COLO668 (cell line): Measurements from ENCODE around the gene SMLR1.
A peak's percentile ranks its signal among the peaks of the same experiment; 100 is the strongest.

ENCODE experiments used
- DNase-seq: peaks from one replicate; lab custom pipeline; 2025; ENCODE audit not compliant: unreplicated experiment; lab: John Stamatoyannopoulos, UW

Gene SMLR1

GRCh38 chr6:130824978-130825694 is 2.1 kb upstream of the SMLR1 start:
- no peak for DNase-seq

GRCh38 chr6:130825772-130826441 is 1.3 kb upstream of the SMLR1 start:
- no peak for DNase-seq

- no peak for DNase-seq
Observed at GRCh38 chr6:130826442-130827246, 562 bp upstream of the SMLR1 start.

GRCh38 chr6:130829333-130829910 is 2.2 kb downstream of the SMLR1 start:
- no peak for DNase-seq

GRCh38 chr6:130831607-130832006 is 4.4 kb downstream of the SMLR1 start:
- no peak for DNase-seq

GRCh38 chr6:130833569-130833968 is 6.4 kb downstream of the SMLR1 start:
- no peak for DNase-seq

GRCh38 chr6:130834482-130835251 is 7.5 kb downstream of the SMLR1 start:
- DNase-seq, result no peak

- DNase-seq, result no peak
Observed at GRCh38 chr6:130836055-130836640, 8.9 kb downstream of the SMLR1 start.

GRCh38 chr6:130837067-130837466 is 9.9 kb downstream of the SMLR1 start:
- no peak for DNase-seq

- DNase-seq, result no peak
Observed at GRCh38 chr6:130838250-130838860, 11.1 kb downstream of the SMLR1 start.

- DNase-seq, result no peak
Observed at GRCh38 chr6:130838951-130839350, 11.7 kb downstream of the SMLR1 start.

GRCh38 chr6:130839379-130839778 is 12.2 kb downstream of the SMLR1 start:
- DNase-seq, result no peak

GRCh38 chr6:130840050-130840449 is 12.8 kb downstream of the SMLR1 start:
- DNase-seq, result no peak

GRCh38 chr6:130841128-130841728 is 14.0 kb downstream of the SMLR1 start:
- DNase-seq, result no peak

GRCh38 chr6:130843575-130844320 is 16.5 kb downstream of the SMLR1 start:
- peak; percentile 0 for DNase-seq

- no peak for DNase-seq
Observed at GRCh38 chr6:130846501-130846900, 19.3 kb downstream of the SMLR1 start.

- DNase-seq, result no peak
Observed at GRCh38 chr6:130847001-130847910, 20.1 kb downstream of the SMLR1 start.

GRCh38 chr6:130848945-130849344 is 21.7 kb downstream of the SMLR1 start:
- no peak for DNase-seq
